K562 (cell line): Measurements from ENCODE around the gene MCCC2. TPM values are rescaled to one million over a fixed set of nuclear protein-coding genes. Genes with fewer than 3 reads are reported as not detected.

Experiments
- CBX2 ChIP-seq: fragments of 200-600 bp; sonication (generic); IDR thresholded peaks from one replicate; pipeline ENCODE4 v1.6.1; 2012; ENCODE audit warnings: mild to moderate bottlenecking, low read length, inconsistent platforms; ENCODE audit not compliant: insufficient read depth, poor library complexity, severe bottlenecking
- DIDO1 ChIP-seq: fragments of 450-650 bp; IDR thresholded peaks from 2 replicates; pipeline ENCODE4 v1.6.1; 2016; ENCODE audit warnings: low read depth, missing biosample characterization, missing genetic modification characterization
- KLF1 ChIP-seq: fragments of 450-650 bp; IDR thresholded peaks from 2 replicates; pipeline ENCODE4 v1.6.1; 2016; ENCODE audit warnings: missing genetic modification characterization, missing compliant biosample characterization
- NBN ChIP-seq: fragments of 450-650 bp; IDR thresholded peaks from 2 replicates; pipeline ENCODE4 v1.6.1; 2016; ENCODE audit warnings: low read depth, mild to moderate bottlenecking
- TAF1 ChIP-seq: IDR thresholded peaks from 2 replicates; pipeline ENCODE4 v1.6.1; 2011; ENCODE audit warnings: mild to moderate bottlenecking, low read length, moderate library complexity; ENCODE audit not compliant: insufficient read depth, control insufficient read depth, severe bottlenecking; ENCODE audit errors: extremely low read depth
- ZNF224 ChIP-seq: sonication (generic); formaldehyde crosslinking; IDR thresholded peaks from 2 replicates; pipeline ENCODE4 v1.8.0; 2022; ENCODE audit warnings: mild to moderate bottlenecking, missing genetic modification reagents
- ZNF586 ChIP-seq: fragments of 450-650 bp; formaldehyde crosslinking; conservative IDR thresholded peaks from 2 replicates; pipeline ENCODE4 v1.4.0; 2020; ENCODE audit warnings: mild to moderate bottlenecking, moderate library complexity
- ZNF696 ChIP-seq: fragments of 250-450 bp; sonication (Bioruptor Pico); conservative IDR thresholded peaks from 2 replicates; pipeline ENCODE4 v1.4.0; 2020; ENCODE audit warnings: mild to moderate bottlenecking, moderate library complexity
- polyA plus RNA-seq, 8 experiments: library from polyadenylated mRNA; depleted of rRNA in 4 of 8; stranded (reverse) in 5 of 8; unstranded in 3 of 8; fragments of >200 nt; fragmentation: Nextera tagmentation in 2 of 8; fragmentation: Illumina TruSeq in 1 of 8; extraction: Ambion mirVana in 2 of 8; extraction: Trizol in 1 of 8; gene quantifications; 2 replicates each; pipeline versions ENCODE4 v1.2.1 to v1.2.3, GENCODE V29; 2011 to 2014; ENCODE audit warnings: inconsistent platforms in 1 of 8, missing spikeins in 1 of 8
- total RNA-seq, 7 experiments: library from RNA; depleted of rRNA in 6 of 7; stranded (reverse); fragments of >200 nt in 6 of 7; fragmentation: Illumina TruSeq in 2 of 7; extraction: Trizol in 2 of 7; gene quantifications; 2 replicates each; pipeline versions ENCODE4 v1.2.1 to v1.2.3, GENCODE V29; 2011 to 2021; ENCODE audit warnings: low replicate concordance in 1 of 7
- TF ChIP-seq, protein P1 (sequence below): sonication (generic); formaldehyde crosslinking; IDR thresholded peaks from 2 replicates; pipeline ENCODE4 v1.8.1; 2023; ENCODE audit warnings: mild to moderate bottlenecking, missing genetic modification reagents
- TF ChIP-seq, protein P2 (sequence below): fragments of 250-450 bp; sonication (Bioruptor Pico); IDR thresholded peaks from 2 replicates; pipeline ENCODE4 v1.8.0; 2021; ENCODE audit warnings: borderline replicate concordance, mild to moderate bottlenecking, moderate library complexity; ENCODE audit not compliant: poor library complexity, severe bottlenecking

The MCCC2 gene
- total and polyA plus RNA-seq, 9 of the 15 experiments (the other 6 are each of a cell fraction or from before 2014, with no cell fraction given): 17.1 to 77.9 (median 52.5) TPM

GRCh38 chr5:71615809-71616208 lies 28.7 kb downstream of the MCCC2 start (continued):
- TF ChIP-seq KLF1 (tag) (no peak), ZNF224 (CRISPR knock-in tag) (no peak), ZNF696 (CRISPR knock-in tag) (no peak), DIDO1 (tag) (no peak), ZNF586 (CRISPR knock-in tag) (no peak), TAF1 (no peak), CBX2 (no peak), NBN (no peak)
- TF ChIP-seq, protein P1, sequence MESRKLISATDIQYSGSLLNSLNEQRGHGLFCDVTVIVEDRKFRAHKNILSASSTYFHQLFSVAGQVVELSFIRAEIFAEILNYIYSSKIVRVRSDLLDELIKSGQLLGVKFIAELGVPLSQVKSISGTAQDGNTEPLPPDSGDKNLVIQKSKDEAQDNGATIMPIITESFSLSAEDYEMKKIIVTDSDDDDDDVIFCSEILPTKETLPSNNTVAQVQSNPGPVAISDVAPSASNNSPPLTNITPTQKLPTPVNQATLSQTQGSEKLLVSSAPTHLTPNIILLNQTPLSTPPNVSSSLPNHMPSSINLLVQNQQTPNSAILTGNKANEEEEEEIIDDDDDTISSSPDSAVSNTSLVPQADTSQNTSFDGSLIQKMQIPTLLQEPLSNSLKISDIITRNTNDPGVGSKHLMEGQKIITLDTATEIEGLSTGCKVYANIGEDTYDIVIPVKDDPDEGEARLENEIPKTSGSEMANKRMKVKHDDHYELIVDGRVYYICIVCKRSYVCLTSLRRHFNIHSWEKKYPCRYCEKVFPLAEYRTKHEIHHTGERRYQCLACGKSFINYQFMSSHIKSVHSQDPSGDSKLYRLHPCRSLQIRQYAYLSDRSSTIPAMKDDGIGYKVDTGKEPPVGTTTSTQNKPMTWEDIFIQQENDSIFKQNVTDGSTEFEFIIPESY: no peak
- TF ChIP-seq, protein P2, sequence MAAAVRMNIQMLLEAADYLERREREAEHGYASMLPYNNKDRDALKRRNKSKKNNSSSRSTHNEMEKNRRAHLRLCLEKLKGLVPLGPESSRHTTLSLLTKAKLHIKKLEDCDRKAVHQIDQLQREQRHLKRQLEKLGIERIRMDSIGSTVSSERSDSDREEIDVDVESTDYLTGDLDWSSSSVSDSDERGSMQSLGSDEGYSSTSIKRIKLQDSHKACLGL (CRISPR knock-in tag): no peak
